GM19043 (cell line): Measurements from ENCODE around the gene BBX.
"Not testable (repeated sequence)": the region's sequence is repeated elsewhere in the genome, so short reads cannot be mapped to it uniquely, and the experiment has no call there.

Experiments
- ATAC-seq: cut with Tn5 transposase; IDR thresholded peaks from one replicate; pipeline ENCODE4 v1.9.1; 2021; ENCODE audit warnings: low read depth; ENCODE audit not compliant: unreplicated experiment

BBX gene

GRCh38 chr3:107676469-107677309 is 153.9 kb downstream of the BBX start:
- peak; percentile 35 for ATAC-seq

GRCh38 chr3:107679921-107680320 is 157.2 kb downstream of the BBX start:
- no peak for ATAC-seq

DNA sequence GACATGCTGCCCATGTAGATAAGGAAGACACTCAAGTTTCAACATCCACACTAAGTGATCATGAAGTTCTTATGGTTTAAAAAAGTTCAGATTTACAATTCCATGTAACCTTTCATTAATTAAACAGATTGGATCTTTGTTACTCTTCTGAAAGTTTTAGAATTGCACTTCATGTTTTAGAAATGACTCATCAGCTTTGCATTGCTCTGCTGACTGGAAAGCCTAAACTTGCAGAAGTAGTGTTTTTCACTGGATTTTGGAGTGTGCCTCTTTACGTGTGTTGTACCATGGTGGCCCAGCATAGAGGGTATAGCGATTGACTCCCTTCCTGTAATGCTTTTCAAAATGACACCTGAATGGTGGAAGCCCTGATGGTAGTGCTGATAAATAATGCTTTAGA is 157.9 kb downstream of the BBX start:
- ATAC-seq: no peak

DNA sequence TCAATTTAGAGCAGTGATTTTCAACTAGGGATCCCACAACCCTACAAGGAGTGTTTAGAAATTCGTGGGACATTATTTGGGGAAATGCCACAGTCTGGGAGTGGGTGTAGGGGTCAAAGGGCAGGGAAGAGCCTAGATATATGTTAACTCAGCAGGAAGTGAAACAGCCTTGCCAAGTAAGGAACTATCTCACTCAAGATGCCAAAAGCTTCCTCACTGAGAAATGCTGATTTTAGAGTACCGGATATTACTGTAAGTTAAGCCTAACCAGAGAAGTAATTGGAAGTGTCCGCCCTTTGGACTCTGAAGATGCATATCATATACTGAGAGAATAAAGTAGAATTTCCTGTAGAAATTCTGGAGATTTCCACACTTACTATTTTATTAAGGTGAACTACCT is 158.6 kb downstream of the BBX start:
- no peak for ATAC-seq

GRCh38 chr3:107682580-107682979 is 159.8 kb downstream of the BBX start:
- no peak for ATAC-seq

DNA sequence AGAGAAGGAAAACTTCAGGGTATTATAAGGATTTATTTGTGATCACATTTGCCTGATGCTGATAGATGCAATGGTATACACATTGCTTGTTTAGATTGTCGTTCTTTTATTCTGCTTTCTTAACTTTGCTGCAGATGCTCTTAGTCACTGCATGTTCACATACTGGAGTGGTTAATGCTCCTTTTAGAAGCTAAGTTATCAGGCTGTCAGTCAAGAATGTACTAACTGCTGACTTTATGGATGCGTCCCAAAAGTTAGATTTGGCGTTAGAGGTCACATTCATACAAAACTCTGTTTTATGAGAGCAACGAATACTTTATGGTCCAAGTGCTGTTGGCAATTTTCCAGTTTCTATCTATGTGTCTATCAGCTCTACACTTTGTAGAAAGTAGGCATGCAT is 160.7 kb downstream of the BBX start:
- no peak for ATAC-seq

DNA sequence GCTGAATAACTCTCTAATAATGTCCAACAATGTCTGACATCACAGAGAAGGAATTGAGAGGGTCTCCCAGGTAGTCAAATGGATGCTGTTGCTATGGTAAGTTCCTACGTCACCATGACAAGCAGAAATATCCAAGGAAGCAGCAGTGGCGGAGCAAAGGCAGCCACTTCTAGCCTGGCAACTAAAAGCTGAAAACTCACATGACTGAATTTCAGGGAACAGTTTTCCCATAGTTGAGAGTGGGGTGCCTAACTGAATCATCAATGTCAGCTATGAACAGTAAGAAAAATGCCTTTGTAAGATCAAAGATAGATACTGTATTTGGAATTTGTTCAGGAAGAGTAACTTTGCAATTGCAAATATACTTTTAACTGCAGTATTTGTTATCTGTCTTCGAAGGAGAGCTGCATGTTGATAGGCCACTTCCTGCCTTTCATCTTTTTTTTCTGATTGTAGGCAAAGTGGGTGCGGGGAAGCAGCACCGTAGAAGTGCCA is 161.7 kb downstream of the BBX start:
- no peak for ATAC-seq

DNA sequence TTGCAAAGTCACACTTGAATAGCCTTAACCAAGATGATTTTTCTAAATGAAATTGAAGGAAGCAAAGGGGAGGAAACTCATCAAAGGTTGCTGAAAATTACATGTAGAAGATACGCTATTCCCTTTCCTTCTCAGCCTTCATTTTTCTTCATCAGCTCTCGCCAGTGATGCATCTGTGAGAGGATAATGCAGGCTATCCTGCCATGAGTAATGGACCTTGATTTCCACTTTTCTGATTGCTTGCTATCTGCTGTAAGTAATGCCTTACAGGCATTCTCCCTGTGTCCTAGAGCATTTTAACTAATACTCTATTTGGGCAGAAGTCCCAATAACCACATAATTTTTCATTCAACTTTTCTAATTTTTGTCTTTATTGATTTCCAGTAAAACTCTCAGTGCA is 162.6 kb downstream of the BBX start:
- ATAC-seq: no peak

GRCh38 chr3:107687056-107687581 is 164.4 kb downstream of the BBX start:
- ATAC-seq: no peak

GRCh38 chr3:107689355-107689754 is 166.6 kb downstream of the BBX start:
- ATAC-seq: no peak

GRCh38 chr3:107690522-107691138 is 167.9 kb downstream of the BBX start:
- ATAC-seq: peak; percentile 95

- ATAC-seq: not testable (repeated sequence)
Measured at GRCh38 chr3:107691984-107692383, 169.2 kb downstream of the BBX start.

DNA sequence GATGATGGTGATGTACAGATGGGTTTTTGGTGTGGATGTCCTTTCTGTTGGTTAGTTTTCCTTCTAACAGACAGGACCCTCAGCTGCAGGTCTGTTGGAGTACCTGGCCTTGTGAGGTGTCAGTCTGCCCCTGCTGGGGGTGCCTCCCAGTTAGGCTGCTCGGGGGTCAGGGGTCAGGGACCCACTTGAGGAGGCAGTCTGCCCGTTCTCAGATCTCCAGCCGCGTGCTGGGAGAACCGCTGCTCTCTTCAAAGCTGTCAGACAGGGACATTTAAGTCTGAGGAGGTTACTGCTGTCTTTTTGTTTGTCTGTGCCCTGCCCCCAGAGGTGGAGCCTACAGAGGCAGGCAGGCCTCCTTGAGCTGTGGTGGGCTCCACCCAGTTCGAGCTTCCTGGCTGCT is 174.6 kb downstream of the BBX start:
- not testable (repeated sequence) for ATAC-seq

GRCh38 chr3:107697855-107698254 is 175.1 kb downstream of the BBX start:
- not testable (repeated sequence) for ATAC-seq

DNA sequence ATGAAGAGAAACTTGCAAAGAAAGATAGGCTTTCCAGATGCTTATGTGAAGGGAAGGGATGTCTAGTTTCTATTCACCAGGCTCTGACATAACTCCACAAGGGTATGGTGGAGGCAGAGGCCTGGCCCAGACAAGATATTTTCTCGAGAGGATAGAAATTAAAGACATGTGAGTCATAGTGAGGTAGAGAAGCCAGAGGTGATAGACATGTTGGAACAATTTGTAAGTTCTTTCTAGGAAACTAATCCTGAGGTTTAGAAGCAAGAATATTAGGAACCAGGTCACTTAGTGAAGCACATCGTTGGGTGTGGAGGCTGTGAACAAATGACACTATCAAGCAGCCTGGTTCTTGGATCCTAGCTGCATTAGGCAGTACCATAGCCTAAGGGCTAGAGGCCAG is 176.9 kb downstream of the BBX start:
- no peak for ATAC-seq

GRCh38 chr3:107701299-107701698 is 178.5 kb downstream of the BBX start:
- no peak for ATAC-seq

DNA sequence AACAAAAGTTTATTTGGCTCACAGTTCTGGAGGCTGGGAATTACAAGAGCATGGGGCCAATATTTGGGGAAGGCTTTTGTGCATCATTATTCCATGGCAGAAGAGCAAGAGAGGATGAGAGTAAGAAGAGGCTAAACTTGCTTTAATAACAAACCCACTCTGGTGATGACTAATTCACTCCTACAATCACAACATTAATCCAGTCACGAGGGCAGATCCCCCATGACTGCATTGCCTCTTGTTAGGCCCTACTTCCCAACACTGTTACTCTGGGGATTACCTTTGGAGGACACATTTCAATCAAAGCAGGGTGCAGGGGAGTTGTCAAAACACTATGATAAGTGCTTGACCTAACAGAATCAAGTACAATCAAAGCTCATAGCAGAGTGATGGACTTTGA is 181.7 kb downstream of the BBX start:
- ATAC-seq: no peak

GRCh38 chr3:107705046-107705445 is 182.3 kb downstream of the BBX start:
- no peak for ATAC-seq

DNA sequence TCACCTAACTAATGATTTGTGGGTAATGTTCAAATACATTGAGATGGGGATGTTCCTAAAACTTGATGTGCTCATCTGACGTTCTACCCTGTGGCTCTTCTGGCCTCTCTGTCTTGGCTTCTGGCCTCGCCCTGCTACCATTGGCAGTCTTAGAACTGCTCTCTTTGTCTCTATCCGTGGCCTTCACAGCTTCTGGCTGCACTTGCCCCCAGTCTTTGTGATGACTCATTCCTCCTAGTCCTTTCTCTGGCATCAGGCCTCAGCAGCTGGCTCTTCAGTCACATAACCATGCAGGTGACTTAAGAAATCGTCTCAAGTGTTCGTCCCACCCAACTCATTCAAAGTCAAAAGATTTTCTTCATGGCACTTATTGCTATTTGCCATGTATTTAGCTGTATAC is 188.1 kb downstream of the BBX start:
- ATAC-seq: no peak

DNA sequence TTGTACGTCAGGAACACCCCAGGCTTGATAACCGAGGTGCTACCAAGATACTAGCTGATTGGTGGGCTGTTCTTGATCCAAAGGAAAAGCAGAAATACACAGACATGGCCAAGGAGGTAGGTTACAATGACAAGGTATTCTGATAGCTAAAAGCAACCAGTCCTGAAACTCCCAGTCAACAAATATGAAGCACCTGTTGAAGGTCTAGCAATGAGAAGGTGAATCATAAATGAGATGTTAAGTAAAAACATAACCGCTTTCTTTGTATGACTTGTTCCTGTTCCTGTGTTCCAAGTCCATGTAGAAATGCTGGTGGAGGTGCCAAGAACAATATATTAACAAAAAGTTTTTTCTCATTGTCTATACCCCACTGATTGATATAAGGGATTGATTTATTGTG is 194.0 kb downstream of the BBX start:
- no peak for ATAC-seq

GRCh38 chr3:107718547-107718946 is 195.8 kb downstream of the BBX start:
- ATAC-seq: no peak

DNA sequence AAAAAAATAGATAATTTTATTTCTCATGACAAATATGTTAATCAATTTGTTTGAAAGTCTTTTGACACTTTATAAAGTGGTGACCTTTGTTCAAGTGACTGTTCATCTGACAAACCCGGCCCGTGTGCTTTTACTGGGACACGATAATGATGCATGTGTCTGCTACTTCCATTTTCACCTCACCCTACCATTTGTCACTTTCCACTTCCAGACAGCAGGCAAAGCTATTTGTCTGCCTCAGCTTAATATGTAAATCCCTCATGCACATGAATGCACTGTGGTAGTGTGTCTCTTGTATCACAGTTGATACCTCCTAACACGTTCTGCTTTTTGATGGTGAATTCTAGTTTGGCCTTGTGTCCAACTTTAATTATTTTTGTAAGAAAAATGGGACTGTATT is 204.3 kb downstream of the BBX start:
- no peak for ATAC-seq
